ENCODE results near the gene PUM2.
"Not testable (repeated sequence)": the region's sequence is repeated elsewhere in the genome, so short reads cannot be mapped to it uniquely, and the experiment has no call there.

PUM2 gene

DNA sequence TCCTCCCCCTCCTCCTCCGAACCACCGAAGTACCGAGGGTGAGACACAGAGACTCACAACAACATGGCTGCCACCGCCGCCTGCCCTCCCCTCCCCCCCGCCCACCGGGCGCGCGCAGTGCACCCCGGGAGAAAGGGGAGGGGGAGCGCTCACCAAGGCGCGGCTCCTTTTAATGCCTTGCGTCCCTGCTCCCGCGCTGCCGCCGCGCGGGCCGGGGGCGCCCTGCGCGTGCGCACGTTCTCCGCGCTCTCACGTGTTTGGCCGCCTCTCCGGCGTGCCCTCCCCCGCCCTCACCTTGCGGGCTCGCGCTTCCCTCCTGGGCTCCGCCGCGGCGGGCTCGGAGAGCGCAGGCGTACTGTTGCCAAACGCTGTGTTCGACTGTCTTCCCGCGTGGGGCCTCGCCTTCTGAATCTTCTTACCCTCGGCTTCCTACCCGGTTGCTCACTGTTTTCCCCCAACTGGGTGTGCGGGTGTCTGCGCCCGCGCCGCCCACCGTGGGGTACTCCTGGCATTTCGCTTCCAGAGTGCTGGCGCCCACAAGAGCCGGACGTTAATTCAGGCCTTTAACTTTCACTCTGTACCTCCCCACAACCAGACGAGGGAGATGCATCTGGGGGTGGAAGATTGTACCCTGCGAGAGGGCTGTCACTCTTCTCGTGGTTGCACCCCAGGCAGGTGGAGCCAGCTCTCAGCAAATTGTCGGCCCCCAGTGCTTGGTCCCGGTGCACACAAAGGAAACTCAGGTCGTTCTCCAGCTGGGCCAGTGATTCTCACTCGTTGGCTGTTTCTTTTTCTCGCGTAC lies at the start of gene PUM2:
TSS of gene PUM2 (minus strand) at position 92 of the 802 bp plus-strand sequence. CDS start 23,484 bp downstream, outside the sequence.
- DNase-seq, result peak; percentile 97

DNA sequence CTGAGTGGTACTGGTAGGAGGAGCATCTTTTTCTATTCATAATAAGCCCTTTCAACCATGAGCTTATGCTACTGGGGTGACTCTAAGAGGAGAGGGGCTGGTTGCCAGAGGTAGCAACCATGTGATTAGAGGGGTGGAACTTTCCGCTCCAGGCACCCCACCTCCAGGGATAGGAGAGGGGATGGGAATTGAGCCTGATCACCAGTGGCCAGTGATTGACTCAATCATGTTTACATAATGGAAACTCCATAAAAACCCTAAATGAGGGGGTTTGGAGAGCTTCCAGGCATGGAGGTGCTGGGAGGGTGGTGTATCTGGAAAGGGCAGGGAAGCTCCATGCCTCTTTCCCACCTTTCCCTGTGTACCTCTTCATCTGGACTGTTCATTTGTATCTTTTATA lies 49.7 kb upstream of the PUM2 start:
- no peak for DNase-seq

GRCh38 chr2:20398956-20399567 lies 48.4 kb upstream of the PUM2 start:
- no peak for DNase-seq

DNA sequence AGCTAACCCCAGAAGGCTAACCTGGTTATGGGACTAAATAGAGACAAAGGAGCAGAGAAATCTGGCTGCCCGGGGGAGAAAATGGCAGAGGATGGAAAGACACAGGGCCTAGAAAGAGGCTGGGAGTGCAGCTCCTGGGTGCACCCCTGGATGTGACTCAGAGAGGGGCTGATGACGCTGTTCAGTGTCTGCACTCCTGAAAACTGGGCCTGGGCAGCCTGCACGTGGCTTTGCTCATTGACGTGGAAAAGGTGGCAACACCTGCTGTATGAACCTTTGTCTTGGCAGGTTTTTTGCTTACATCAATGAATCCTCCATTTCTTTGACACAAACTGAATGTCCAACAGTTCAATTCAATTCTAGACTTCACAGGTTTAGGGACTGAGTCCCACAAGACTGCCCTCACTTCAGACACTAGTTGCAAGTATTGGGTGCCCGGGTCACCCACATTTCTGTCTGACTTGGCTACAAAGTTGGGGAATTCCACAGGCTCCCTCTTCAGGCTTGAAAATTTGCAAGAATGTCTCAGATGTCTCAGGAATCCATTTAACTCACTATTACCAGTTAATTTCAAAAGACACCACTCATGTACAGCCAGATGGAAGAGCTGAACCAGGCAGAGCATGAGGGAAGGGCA lies 47.3 kb upstream of the PUM2 start:
- DNase-seq, result no peak

GRCh38 chr2:20396356-20397000 lies 45.8 kb upstream of the PUM2 start:
- no peak for DNase-seq

GRCh38 chr2:20393986-20394385 lies 43.3 kb upstream of the PUM2 start:
- DNase-seq, result no peak

- DNase-seq, result no peak
Observed at GRCh38 chr2:20391951-20392699, 41.5 kb upstream of the PUM2 start.

DNA sequence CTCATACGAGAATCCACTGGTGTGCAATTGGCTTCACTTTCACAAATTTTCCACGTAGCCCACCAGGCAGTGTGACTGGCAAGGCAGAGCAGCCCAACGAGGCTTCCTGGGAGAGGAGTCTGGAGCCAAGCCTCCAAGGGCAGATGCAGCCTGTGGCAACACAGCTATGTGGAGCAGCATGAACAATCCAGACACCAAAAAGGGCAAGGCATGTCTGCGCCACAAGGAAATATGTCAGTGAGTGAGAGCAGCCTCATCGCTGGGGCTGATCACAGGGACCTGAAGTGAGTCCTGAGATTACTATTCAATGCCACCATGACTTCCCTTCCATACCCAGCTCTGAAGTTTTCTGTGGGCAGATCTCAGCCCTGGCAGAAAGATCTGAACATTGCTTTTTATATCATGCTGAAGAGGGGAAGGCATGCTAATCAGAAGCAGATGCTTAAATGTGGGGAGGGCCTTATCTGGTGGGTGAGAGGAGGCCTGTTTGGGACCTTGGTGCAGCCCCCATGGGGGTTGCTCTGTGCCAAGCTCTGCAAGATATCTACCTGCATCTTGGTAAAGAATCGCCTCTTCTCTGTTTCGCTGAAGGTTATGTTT lies 40.0 kb upstream of the PUM2 start:
- no peak for DNase-seq

DNA sequence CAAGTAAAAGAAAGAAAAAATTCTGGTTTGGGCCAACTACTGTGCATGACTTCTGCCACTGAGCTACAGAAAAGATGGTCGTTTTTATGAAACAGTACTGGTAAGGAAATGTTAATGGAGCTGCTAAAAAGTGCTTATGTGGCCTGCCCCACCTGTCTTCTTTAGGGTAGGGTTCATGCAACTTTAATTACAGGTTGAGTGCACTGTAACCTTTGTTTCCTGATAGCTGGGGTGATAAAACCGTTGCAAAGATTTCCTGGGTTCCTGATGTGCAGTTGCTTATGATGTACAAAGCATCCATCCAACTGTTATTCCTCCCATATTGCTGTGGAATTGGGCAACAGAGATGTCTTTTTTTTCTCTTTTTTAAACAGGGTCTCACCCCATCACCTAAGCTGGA lies 34.3 kb upstream of the PUM2 start:
- no peak for DNase-seq

DNA sequence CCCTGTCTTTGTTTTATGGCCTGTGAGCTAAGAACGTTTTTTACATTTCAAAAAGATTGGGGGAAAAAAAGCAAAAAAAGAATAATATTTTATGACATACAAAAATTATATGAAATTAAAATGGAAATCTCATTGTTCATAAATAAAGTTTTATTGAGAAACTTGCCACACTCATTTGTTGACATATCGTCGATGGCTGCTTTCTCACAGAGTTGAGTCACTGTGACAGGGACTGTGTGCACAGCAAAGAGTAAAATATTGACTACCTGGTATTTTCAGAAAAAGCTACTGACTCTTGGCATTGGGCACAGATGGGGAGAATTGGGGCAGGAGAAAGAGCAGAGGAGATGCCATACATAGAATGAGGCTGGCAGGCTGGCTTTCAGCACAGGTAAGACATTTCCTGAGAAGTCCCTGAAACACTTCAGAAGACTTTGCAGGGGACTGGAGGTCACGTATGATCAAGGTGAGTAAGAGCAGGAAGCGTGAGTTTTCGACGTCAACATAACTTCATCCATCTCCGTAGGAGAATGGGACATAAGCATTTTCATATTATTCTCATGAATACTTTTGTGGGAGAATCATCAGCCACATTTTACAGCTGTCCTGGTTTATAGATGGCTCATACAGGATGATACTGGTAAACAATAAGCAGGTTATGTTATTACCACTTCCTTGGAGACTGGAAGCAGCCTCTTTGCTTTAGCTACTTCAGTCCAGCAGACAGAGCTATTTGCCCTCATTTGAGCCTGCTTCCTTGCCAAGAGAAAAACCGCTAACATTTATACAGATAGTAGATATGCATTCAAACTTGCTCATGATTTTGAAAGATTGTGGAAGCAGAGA lies 32.5 kb upstream of the PUM2 start:
- DNase-seq, result no peak

DNA sequence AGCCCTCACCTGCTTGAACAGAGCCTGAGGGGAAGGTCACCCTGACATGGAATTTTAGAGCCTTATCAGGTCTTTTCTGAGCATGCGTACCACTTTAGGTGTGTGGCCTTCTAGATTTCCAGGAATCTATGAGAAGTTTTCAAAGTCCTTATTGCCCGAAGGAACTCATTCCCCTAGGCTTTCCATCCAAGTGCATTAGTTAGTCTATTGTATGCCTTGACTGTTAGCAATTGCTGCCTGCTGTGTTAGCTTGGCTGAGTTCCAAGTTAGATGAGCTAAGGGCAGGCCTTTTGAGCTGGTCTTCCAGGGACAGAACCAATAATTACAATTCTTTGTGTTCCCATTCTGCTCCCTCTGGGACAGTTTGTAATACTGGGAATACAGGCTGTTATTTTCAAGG lies 30.8 kb upstream of the PUM2 start:
- DNase-seq, result no peak

- DNase-seq, result no peak
Observed at GRCh38 chr2:20378891-20379519, 28.4 kb upstream of the PUM2 start.

DNA sequence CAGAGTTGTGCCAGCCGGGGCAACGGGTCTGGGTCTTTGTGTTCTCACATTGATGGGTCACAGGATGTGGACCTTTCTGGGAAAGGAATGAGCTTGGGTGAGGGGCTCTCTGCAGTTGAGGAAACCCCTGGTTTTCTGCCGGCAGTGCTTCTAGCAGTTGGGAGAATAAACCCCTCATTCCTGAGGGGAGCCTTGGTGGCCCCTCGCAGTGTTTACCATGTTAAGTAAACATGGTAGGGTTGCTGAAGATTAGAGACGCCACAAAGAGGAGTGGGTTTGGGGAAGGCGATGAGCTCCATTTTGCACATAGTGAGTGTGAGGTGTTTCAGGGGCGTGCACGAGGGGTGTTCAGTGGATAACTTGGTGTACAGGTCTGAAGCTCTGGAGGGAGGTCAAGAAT lies 27.7 kb upstream of the PUM2 start:
- no peak for DNase-seq

DNA sequence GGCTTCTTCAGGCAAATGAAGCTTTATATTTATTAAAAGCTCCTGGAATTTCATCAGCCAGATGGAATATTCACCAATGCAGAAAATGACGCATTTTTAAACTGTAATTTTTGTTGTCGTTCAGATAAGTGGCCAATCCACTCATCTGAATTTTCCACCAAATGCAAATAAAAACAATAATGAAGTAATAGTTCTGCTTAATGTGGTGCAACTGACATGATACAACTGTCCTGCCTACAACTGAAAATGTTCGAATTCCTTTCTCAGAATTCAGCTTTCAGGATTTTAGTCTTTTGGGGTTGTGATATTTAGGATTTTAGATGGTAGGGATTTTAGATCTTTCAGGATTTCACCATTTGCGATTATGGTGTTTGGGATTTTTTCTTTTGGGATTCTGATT lies 27.1 kb upstream of the PUM2 start:
- no peak for DNase-seq

DNA sequence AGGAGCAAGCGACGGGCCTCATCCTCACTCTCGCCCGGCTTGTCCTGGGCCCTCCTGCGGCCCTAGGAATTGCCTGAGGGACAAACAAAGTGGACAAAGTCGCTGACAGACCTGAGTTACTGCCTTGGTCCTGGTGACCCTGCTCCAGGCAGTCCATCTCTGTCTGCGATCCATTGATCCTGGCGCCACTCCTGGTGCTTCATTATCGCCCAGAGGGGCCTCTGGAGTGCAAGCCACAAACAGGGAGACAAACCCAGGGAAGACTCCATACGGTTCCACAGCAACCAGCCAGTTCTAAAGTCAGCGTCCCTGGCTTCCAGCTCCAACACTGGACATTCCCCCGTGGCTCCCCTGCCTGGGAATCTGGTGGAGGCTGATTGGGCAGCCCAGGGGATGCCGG lies 24.3 kb upstream of the PUM2 start:
- not testable (repeated sequence) for DNase-seq

- DNase-seq, result no peak
Observed at GRCh38 chr2:20372896-20373640, 22.4 kb upstream of the PUM2 start.

GRCh38 chr2:20371323-20372025 lies 20.8 kb upstream of the PUM2 start:
- no peak for DNase-seq

DNA sequence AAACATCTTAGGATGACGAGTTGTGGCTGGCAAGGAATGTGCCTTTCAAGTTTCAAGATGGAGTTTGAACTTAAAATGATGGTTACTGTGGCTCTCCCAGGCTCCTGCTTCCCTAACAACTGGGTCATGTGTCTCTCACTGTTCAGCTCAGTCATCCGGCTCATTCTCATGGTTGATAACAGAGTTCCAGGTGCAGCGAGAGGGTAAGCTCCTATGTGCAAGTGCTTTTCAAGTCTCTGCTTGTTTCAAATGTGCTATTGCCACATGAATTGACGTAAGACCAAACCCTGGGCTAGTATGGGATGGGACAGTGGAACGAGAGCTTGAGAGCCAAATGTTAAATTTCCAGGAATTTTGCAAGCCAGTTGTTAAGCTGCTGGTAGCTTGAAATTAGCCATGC lies 19.5 kb upstream of the PUM2 start:
- DNase-seq, result no peak

DNA sequence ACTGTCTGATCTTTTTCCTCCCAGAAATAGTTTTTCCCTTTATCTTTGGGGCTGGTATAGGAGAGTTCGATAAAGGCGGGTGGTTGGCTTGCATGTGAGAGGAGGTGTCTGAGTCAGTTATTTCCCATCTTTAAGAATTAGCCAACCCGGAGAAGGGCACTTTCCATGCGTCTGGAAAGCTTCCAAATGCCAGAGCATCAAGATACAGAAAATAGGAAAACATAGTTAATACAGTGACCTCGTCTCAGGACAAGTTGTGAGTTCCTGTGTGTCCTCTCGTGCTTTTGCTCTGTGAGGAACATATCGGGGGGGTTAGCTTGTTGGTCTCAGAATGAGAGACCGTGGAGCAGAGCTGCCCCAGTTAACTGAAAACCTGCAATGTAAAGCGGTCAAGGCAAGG lies 18.7 kb upstream of the PUM2 start:
- DNase-seq, result no peak

DNA sequence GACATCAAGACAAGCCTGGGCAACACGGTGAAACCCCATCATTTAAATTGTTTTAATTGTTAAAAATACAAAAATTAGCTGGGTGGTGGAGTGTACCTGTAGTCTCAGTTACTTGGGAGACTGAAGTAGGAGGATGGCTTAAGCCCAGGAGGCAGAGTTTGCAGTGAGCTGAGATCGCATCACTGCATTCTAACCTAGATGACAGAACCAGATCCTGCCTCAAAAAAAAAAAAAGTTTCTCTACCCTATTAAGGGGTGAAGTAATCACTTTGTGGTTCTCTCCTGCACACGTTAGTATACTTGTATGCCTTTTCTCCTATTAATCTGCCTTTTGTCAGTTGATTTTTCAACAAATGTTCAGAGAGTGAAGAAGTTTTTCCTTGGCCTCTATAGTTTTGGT lies 18.1 kb upstream of the PUM2 start:
- no peak for DNase-seq
